Esophagus squamous epithelium (tissue), 5 donors: ENCODE results near the gene PTPRG. TPM values are rescaled to one million over a fixed set of nuclear protein-coding genes. Genes with fewer than 3 reads are reported as not detected.

ENCODE experiments used
- DNase-seq: peaks from one replicate; lab custom pipeline; 2025; lab: John Stamatoyannopoulos, UW
- H3K27ac ChIP-seq, 4 donors: fragments of 200-600 bp; sonication (generic); one replicate each; pipeline ENCODE4 v1.5.1; 2016 to 2019; ENCODE audit warnings: mild to moderate bottlenecking in 1 of 4
- H3K27me3 ChIP-seq, 4 donors: fragments of 200-600 bp; sonication (generic); 1 replicate in 3 of 4; 2 replicates in 1 of 4; pipeline versions ENCODE4 v1.5.1 to v1.6.0; 2017 to 2021; ENCODE audit warnings: antibody characterized with exemption in 1 of 4
- H3K36me3 ChIP-seq, 3 donors: fragments of 200-600 bp; sonication (generic); one replicate each; pipeline ENCODE4 v1.5.1; 2016 to 2019
- H3K4me1 ChIP-seq, 3 donors: fragments of 200-600 bp; sonication (generic); one replicate each; pipeline ENCODE4 v1.5.1; 2017 to 2019
- H3K4me3 ChIP-seq, 4 donors: fragments of 200-600 bp; sonication (generic); 1 replicate in 3 of 4; 2 replicates in 1 of 4; pipeline ENCODE4 v1.5.1; 2016 to 2019; ENCODE audit warnings: mild to moderate bottlenecking in 2 of 4, moderate library complexity in 1 of 4
- H3K9me3 ChIP-seq, 3 donors: fragments of 200-600 bp; sonication (generic); one replicate each; pipeline ENCODE4 v1.5.1; 2016 to 2019
- CTCF ChIP-seq, 6 experiments: fragments of 450-650 bp in 4 of 6; fragments of 200-600 bp in 2 of 6; sonication (generic) in 2 of 6; IDR thresholded peaks; one replicate each; pipeline ENCODE4 v1.5.1; 2016 to 2019; ENCODE audit warnings: antibody characterized with exemption in 6 of 6, mild to moderate bottlenecking in 4 of 6, moderate library complexity in 4 of 6
- POLR2A ChIP-seq, 4 donors: fragments of 450-650 bp; IDR thresholded peaks; one replicate each; pipeline ENCODE4 v1.6.1; 2017; ENCODE audit warnings: antibody characterized with exemption in 4 of 4, mild to moderate bottlenecking in 4 of 4, moderate library complexity in 3 of 4
- WGBS, 2 donors: methylation state at CpG; one replicate each; pipeline ENCODE4 v1.1.5; 2018; 5-methylcytosine and 5-hydroxymethylcytosine counted together
- intact Hi-C: fragments of 100-400 bp; cut with DNase I; formaldehyde crosslinking; loops from one replicate; pipeline ENCODE4 v1.15.0; 2022
- total RNA-seq, 4 donors: library from RNA; depleted of rRNA; stranded (reverse); fragments of >200 nt; gene quantifications; one replicate each; pipeline ENCODE4 v1.1.0, GENCODE V29; 2016
- donor health status: DM: yes; HTN: yes; CAD: no.

PTPRG gene
- total RNA-seq, 4 donors from 2014 or later = 3.7 to 42.2 (median 15.2) TPM

GRCh38 chr3:61686228-61686648, 124.9 kb downstream of the PTPRG start:
- peaks cover 0 to 14% (median 0%) of the 10 kb centered on the region in 4 donors for H3K27me3 ChIP-seq
- WGBS, 2 donors = 10 to 43% methylated on average over 3 of the region's 3 CpGs
- no peak for DNase-seq
- TF ChIP-seq POLR2A (IDR thresholded peaks at IDR 0.05) (no peak), CTCF (IDR thresholded peaks at IDR 0.05) (no peak)
- no peak overlapping the region for H3K27ac ChIP-seq
- H3K36me3 ChIP-seq = no peaks in the 10 kb centered on the region
- H3K9me3 ChIP-seq = no peaks in the 10 kb centered on the region
- H3K4me1 ChIP-seq = peaks cover 7 to 54% (median 13%) of the 10 kb centered on the region in 3 donors
- H3K4me3 ChIP-seq = no peak overlapping the region
- intact Hi-C loops = no loop called here

GRCh38 chr3:61687206-61687605, 125.8 kb downstream of the PTPRG start:
- no peaks in the 10 kb centered on the region for H3K9me3 ChIP-seq
- H3K36me3 ChIP-seq = no peaks in the 10 kb centered on the region
- TF ChIP-seq POLR2A (IDR thresholded peaks at IDR 0.05) (no peak), CTCF (IDR thresholded peaks at IDR 0.05) (no peak)
- H3K4me3 ChIP-seq = no peak overlapping the region
- H3K27me3 ChIP-seq = peaks cover 0 to 14% (median 0%) of the 10 kb centered on the region in 4 donors
- H3K27ac ChIP-seq = no peak overlapping the region
- DNase-seq = no peak
- H3K4me1 ChIP-seq = peaks cover 7 to 52% (median 13%) of the 10 kb centered on the region in 3 donors
- intact Hi-C loops = no loop called here
- 79 to 88% methylated on average over 2 of the region's 2 CpGs for WGBS, 2 donors

DNA sequence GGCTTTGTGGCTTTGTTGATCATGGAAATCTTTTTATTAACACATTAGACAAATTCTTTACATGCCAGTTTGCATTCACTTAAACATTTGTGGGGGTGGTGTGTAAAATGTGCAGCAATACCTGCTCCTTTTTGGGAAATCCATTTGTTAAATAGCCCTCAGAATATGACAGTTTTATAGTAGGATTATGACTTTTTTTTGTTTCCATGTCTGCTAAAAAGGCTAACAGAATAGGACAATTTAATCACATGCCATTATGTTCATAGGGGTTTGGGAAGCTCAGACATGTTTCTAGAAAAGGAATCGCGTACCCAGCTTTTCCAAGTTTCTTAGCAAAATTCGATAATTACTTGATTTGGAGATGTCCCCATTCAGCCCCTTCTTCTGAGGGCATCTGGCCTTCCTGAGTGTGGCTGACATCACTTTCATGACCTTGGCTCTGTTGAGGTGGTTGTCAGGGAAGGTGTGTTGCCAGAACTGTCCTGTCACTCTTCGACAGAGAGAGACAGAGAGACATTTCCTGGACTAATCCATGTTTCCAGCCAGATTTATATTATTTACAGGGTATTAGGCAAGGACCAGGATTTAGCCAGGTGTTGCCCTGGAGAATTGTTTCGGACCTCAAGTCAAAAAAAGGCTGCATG, 126.4 kb downstream of the PTPRG start:
- no peak overlapping the region for H3K27ac ChIP-seq
- TF ChIP-seq POLR2A (IDR thresholded peaks at IDR 0.05) = no peak
- no peak for TF ChIP-seq CTCF (IDR thresholded peaks at IDR 0.05)
- no peaks in the 10 kb centered on the region for H3K36me3 ChIP-seq
- peaks cover 7 to 47% (median 10%) of the 10 kb centered on the region in 3 donors for H3K4me1 ChIP-seq
- H3K4me3 ChIP-seq = no peak overlapping the region
- intact Hi-C loops = no loop called here
- peaks cover 0 to 14% (median 0%) of the 10 kb centered on the region in 4 donors for H3K27me3 ChIP-seq
- no peaks in the 10 kb centered on the region for H3K9me3 ChIP-seq
- no peak for DNase-seq
- WGBS, 2 donors = 70 to 79% methylated on average over 5 of the region's 5 CpGs

- intact Hi-C loops = no loop called here
- Histone ChIP-seq H3K4me3 (no peak overlapping the region), H3K27ac (no peak overlapping the region), H3K27me3 (peaks cover 0 to 14% (median 0%) of the 10 kb centered on the region in 4 donors), H3K4me1 (peaks cover 4 to 40% (median 5%) of the 10 kb centered on the region in 3 donors), H3K9me3 (no peaks in the 10 kb centered on the region), H3K36me3 (no peaks in the 10 kb centered on the region)
- WGBS, 2 donors = 85 to 87% methylated on average over 5 to 11 of the region's 13 CpGs
- no peak for DNase-seq
- no peak for TF ChIP-seq POLR2A (IDR thresholded peaks at IDR 0.05)
- TF ChIP-seq CTCF (IDR thresholded peaks at IDR 0.05) = no peak
These were observed 127.1 kb downstream of the PTPRG start for GRCh38 chr3:61688307-61688984.

- H3K4me1 ChIP-seq = peaks cover 2 to 24% (median 5%) of the 10 kb centered on the region in 3 donors
- peaks cover 0 to 11% (median 0%) of the 10 kb centered on the region in 4 donors for H3K27me3 ChIP-seq
- intact Hi-C loops = no loop called here
- no peaks in the 10 kb centered on the region for H3K36me3 ChIP-seq
- no peak overlapping the region for H3K4me3 ChIP-seq
- TF ChIP-seq POLR2A (IDR thresholded peaks at IDR 0.05) (no peak), CTCF (IDR thresholded peaks at IDR 0.05) (no peak)
- no peak overlapping the region for H3K27ac ChIP-seq
- DNase-seq = no peak
- WGBS, 2 donors = 88 to 95% methylated on average over 5 of the region's 5 CpGs
- no peaks in the 10 kb centered on the region for H3K9me3 ChIP-seq
These were observed 128.6 kb downstream of the PTPRG start for GRCh38 chr3:61690016-61690415.
